GM19463 (cell line): ENCODE measurements around the gene IQGAP1.

Experiments
- ATAC-seq: cut with Tn5 transposase; IDR thresholded peaks from one replicate; pipeline ENCODE4 v1.9.1; 2021; ENCODE audit warnings: mild to moderate bottlenecking, moderate library complexity; ENCODE audit not compliant: unreplicated experiment

Gene IQGAP1

DNA sequence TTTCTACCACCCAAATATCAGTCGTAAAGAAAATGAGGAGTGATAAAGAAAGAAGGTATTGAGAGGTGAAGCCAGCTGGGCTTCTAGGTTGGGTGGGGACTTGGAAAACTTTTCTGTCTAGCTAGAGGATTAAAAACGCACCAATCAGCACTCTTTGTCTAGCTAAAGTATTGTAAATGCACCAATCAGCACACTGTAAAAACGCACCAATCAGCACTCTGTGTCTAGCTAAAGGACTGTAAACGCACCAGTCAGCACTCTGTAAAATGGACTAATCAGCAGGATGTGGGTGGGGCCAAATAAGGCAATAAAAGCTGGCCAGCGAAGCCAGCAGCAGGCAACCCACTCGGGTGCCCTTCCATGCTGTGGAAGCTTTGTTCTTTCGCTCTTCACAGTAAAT lies 13.0 kb upstream of the IQGAP1 start:
- no peak for ATAC-seq

DNA sequence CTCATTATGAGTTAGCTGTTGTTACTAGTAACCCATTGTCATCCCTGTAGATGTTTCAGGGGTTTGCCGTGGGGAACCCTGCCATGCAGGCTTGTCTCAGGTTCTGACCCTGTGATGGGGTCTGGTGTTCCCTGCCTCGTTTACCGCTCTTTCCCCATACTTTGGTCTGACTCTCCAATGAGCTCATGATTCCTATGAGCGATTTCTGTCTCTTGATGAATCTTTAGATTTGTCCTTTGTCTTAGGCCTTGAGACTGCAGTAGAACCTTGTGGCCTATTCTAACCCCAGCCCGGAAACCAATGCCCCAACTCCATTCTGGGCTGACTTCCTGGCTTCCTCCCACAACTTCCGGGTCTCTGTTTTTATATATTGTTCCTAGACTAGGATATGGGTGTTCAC lies 11.3 kb upstream of the IQGAP1 start:
- no peak for ATAC-seq

DNA sequence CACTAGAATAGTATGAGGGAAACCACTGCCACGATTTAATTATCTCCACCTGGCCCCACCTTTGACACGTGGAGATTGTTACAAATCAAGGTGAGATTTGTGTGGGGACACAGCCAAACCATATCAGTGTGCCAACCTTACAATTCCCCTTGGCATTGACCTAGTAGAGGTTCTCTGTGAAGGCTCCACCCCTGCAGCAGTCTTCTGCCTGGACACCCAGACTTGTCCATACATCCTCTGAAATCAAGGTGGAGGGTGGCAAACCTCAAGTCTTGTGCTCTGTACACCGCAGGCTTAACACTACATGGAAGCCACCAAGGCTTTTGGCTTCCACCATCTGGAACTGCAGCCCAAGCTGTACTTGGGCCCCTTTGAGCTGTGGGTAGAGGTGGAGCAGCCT lies 8.8 kb upstream of the IQGAP1 start:
- no peak for ATAC-seq

DNA sequence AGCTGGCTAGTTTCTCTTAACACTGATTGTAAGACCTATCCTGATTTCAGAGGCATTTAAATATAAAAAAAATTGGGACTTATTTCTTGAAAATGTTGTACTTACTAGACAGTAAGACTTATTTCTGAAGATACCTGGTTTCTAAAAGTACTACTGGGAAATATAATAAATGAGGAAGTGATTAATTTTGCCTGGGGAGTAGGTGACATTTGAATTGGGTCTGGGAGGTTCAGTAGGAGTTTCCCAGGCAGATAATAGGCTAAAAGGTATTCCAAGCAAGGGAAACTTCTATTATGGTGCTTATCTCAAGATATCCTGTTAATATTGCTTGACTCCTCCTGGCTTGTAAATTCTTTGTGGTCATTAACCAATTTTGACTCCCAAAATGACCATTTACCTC lies 6.5 kb upstream of the IQGAP1 start:
- no peak for ATAC-seq

DNA sequence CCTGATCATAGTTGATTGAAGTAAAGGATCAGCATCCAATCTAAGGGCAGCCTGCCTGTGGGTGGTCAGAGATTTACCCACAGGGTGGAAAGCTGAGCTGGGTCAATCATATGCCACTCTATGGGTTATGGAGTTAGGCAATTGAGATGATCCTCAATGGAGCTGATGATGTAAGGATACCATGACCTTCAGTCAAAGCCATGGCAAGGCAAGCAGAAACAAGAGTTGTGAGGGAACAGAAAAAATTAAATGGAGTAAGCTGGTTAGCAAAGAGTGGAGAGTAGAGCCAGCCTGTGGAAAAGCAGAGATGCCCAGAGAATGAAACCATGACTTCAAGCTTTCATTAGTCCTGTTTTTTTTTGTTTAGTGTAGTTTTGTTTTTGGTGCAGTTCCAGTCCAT lies 5.7 kb upstream of the IQGAP1 start:
- ATAC-seq: no peak

DNA sequence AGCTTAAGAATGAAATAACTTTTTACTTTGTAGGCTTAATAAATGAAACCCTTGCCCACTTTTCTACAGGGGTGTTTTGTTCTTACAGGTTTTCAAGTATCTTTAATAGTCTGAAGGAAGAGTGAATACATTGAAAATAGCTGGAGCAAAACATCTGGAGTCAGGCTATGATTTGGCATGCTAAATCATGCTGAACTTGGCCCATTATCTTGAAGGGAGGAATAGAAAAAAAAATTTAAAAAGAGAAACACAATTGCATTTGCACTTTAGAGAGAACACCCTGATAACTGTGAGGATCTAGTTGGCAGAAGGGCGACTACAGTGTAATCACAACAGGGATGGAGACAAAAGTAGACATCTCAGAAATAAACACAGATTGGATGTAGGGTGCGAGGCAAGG lies 1.8 kb upstream of the IQGAP1 start:
- ATAC-seq: no peak

DNA sequence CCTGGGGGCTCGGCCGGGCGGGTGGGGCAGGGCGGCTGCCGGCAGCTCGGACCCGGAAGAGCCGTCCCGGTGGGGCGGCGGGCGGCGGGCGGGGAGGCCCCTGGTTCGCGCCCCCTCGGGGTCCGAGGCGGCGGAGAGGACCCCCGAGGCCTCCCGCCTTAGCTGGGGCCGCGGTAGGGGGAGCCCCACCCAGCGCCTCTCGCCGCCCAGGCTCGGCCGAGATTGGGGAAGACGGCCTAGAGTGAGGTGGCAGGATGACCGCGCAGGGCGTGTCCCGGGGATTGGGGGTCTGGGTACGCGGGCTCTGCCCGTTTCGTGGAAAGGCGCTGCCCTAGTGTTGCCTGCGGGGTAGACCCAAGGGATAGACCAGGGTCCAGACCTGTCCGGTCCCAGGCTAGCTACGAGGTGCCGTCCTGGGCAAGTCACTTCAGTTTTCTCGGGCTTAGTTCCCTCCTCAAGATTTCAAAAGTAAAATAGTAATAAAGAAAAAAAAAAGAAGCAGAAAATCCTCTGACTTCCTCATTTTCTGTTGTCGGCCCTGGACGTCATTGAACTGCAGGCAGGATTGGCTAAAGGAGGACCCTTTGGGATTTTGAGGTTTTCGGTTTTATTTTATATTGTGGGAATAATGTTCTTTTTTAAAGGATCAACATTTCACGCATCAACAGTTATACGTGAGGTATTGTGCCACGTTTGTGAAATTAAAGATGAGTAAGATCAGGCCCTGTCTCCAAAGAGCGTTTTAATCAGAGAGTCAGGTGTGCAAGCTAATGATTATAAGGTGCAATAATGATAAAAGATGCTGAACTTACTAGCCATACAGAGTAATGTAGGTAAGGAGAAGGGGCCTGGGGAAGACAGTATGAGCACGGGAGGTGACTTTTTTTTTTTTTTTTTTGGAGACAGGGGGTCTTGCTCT lies 679 bp downstream of the IQGAP1 start:
- peak; percentile 41 for ATAC-seq

DNA sequence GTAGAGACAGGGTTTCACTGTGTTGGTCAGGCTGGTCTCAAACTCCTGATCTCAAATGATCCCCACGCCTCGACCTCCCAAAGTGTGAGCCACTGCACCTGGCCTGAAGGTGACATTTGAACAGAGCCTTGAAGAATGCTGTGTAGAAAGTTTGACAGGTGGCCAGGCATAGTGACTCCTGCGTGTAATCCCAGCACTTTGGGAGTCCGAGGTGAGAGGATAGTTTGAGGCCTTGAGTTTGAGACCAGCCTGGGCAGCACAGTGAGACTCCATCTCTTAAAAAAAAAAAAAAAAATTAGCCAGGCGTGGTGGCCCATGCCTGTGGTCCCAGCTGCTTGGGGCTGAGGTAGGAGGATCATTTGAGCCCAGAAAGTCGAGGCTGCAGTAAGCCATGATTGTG lies 1.5 kb downstream of the IQGAP1 start:
- ATAC-seq: no peak

DNA sequence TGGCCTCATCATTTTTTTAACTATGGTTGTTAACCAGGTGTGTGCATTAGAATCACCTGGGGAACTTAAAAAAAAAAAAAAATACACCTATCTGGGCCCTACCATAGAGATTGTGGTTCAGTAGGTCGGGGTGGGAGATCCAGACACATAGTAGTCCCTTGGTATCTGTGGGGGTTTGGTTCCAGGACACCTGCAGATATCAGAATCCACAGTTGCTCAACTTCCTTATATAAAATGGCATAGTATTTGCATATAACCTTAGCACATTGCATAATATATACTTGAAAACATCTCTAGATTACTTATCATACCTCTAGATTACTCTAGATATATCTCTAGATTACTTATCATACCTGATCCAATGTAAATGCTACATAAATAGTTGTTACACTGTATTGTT lies 5.0 kb downstream of the IQGAP1 start:
- no peak for ATAC-seq

DNA sequence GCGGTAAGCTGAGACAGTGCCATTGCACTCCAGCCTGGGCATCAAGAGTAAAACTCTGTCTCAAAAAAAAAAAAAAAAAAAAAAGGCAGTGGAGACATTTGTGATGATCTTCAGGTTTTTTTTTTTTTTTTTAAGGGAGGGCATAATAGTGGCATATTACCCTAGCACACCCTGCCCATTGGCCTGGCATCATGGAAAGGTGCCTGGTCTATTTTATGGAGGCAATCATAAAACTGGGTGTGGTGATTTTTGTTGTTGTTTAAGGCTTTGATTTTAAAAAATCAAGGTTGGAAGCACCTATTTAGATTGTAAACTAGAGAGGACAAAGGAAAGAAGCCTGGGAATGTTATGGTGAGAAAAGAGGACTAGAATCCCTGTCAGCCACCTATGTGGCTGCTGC lies 6.0 kb downstream of the IQGAP1 start:
- ATAC-seq: no peak

DNA sequence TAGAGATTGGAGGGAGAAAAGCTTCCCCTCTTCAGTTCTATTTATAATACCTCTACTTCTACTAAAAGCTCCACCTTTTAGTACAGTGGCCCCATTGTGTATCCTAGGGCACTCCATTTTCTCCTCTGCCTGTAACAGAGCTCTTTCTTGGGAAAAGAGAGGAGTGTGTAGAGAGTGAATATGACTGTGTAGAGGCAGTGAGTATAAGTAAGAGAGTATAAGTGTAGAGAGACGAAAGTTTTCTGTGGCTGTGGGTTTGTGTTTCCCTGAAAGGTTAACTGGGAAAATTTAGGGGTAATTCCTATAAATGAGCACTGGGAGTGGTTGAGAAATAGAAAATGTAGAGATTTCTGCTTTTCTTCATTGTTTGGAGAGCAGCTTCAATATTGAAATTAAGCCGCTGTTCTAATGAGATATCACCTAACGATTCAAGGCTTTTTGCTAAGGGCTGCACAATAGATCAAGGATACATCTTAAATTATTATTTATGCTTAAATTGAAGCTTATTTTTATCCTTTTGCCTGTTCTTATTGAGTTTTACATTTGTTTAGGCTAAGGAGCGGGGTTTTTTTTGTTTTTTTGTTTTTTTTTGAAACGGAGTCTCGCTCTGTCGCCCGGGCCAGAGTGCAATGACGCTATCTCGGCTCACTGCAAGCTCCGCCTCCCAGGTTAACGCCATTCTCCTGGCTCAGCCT lies 6.9 kb downstream of the IQGAP1 start:
- no peak for ATAC-seq

DNA sequence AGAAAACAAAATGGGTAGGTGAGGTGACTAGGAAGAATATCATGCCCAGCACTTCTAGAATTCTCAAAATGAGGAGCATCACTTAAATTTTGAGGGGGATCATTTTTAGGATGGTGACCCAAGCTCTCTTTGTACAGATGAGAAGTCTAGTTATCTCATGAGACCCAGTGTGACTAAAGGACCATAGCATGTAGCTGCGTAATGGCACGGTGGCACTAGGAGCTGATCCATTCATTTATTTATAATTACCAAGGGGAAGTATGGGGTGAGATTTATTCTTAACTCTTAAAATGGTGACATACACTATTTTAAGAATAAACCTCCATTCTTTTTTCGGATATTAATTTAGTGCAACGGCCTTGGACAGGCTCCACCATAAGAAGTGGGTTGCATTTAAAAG lies 8.3 kb downstream of the IQGAP1 start:
- no peak for ATAC-seq

DNA sequence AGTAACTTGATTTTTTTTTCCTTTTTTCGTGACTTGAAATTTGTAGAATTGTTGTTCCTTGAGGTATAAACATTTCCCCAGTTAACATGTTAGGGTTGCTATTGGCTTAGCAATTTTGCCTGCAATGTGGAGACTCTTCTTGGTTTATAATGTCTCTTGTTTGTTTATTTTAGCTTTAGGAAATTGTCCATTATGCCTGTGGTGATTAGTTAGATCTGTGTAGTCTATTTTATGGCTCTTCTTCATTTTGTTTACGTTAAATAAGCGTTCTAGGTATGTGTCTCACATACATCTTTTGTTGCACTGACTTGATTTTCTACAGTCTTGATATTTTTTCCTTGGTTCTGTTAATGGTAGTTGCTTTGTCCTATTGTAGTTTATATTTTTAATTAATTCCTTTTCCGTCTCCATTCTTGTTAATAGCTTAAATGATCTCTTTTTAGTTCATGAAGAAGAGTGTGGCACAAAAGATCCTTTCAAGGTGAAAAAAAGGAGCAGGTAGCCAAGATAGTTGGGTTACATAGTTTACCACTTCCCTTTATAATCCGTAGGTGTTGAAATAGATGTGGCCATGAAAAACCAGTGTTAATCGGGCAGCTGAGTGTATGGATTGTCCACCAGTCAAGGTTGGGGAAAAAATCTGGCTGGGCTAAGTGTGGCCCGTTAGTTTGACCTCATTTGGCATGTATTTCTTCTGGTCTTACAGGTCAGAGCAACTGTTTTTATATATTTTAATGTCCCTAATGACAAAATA lies 12.1 kb downstream of the IQGAP1 start:
- no peak for ATAC-seq

DNA sequence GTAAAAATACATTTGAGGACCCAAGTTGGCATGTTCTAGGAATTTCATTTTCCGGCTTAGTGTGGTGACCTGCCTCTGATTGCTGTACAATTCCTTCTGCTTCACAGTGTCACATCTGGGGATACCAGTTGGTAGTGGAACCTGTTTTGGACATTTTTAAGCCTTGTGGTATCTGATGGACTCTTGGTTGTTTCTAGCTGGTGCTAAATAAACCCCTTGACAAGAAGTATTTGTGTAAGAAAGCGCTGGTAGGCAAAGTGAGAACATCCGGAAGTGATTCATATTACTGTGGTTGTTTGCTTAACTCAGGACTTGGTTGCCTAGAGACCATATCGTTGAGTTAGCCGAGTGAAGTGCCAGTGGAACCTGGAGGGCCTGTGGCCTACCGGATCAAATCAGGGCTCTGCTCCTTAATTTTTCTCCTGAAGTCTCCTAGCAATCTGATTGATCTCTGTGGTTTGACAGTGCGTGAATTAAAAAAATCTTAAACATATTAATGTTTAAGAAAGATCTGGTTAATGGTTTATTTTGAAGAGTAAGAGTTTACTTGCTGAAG lies 12.8 kb downstream of the IQGAP1 start:
- peak; percentile 100 for ATAC-seq

DNA sequence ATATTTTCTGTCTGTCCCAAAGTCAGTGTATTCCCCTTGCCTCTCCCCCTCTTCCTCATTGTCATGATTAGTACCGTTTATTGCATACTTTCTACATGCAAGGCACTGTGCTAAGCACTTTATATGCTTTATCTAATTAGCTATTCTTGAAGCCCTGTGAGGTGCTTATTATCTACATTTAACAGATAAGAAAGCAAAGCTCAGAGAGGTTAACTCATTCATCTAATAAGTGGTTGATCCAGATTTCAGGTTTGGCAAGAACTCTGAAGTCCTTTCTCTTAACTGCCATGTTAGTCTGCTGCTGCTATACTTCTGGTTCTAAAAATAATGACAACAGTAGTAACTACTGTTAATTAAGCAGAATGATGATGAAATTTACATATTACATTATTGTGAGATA lies 13.5 kb downstream of the IQGAP1 start:
- no peak for ATAC-seq

DNA sequence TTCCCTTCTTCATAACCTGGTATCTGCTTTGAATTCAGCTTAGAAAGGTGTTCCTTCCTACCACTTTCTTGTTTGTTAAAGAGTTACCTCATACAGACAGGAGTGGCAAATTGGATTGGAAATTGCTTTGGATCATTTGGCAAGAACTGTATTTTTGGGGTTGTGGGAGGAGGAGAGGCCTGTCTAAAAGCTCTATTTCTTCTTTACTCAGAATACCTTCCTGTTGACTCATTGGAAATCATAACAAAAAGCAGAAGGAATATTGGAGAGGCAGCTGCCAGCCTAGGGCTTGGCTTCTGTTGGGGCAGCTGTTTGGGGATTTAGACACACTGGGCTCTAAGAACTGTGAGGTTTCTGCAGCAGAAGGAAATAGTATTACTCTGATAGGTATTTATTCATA lies 14.2 kb downstream of the IQGAP1 start:
- ATAC-seq: no peak

DNA sequence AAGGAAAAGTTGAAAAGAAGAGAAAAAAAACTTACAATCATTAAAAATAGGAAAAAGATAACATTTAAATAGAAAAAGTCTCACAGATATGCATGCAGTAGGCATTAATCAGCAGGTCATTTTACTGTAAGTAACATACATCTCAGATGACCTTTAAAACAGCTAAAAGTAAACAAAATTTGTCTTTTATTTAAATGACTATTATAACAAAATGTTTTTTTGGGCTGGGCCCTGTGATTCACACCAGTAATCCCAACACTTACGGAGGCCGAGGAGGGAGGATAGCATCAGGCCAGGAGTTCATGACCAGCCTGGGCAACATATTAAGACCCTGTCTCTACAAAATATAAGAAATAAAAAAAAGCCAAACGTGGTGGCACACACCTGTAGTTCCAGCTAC lies 14.7 kb downstream of the IQGAP1 start:
- ATAC-seq: no peak

DNA sequence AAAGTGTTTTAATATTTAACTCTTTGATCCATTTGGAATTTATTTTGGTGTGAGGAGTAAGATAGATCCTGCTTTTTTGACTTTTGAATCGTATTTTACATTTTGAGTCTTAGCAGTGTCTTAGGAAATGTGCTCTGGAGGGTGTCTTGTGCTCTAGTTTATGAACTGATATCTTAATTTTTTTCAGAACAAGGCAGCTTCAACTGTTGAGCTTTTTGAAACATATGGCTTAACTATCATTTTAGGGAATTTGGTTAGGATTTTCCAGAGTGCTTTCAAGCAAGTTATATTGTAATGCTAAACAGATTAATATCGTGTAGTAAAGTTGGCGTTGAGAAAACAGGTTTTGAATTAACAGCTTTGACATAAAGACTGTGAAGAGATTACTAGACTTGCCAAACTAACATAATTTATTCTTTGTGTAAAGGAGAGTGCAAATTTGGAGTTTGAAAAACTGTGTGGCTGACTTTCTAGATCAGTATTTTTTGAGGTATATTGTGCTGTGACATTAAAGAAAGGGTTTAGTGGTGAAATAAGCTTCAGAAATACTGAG lies 17.1 kb downstream of the IQGAP1 start:
- ATAC-seq: no peak

DNA sequence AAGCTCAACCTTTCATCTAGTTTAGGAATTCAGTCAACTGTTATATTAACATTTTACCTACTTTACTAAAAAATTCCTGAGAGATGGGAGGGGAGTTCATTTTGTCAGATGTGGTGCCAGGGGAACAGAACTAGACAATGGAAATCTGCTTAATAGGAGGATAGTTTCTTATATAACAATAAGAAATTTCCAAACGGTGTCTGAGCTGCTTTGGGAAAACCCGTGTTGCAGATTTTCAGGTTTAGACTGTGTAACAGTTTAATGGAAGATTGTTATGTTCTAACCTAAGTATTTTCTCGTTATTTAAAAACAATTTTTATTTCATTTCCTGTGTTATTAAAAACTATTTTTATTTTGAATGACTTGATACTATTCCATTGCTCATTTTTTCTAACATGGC lies 19.3 kb downstream of the IQGAP1 start:
- no peak for ATAC-seq

DNA sequence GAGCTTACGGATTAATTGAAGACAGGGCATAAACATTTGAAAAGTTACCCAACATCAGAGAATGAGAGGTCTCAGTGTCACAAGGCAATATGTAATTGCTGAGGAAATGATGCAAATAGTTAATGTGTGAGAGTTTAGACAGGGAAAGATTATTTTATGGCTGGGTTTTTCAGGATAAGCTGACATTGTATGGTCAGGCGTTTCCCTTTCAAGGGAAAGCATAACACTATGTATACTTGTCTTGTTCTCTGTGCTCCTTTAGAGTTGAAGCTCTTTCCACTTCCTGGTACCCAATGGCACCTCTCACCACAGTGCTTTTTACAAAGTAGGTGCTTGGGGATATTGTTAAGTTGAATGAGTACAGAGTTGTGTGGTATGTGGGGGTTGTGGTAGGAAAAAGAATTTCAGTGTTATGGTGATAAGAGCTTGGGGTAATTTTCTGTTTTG lies 19.9 kb downstream of the IQGAP1 start:
- peak; percentile 37 for ATAC-seq

DNA sequence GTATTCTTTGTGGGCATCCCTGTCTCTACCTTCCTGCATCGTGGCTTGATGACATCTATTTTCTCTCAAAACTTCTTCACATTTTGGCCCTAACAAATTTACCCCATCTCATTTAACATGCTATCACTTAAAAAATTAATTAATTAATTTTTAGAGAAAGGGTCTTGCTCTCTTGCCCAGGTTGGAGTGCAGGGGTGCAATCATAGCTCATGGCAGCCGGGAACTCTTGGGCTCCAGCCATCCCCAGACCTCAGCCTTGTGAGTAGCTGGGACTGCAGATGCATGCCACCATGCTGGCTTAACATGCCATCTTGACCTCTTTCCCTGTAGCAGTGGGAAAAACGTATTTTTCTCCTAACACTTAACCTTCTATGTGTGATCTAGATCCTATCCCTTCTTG lies 20.6 kb downstream of the IQGAP1 start:
- ATAC-seq: no peak
